Upper lobe of left lung (tissue), 6 donors: ENCODE results near the gene BRPF1. TPM values are rescaled to one million over a fixed set of nuclear protein-coding genes. Genes with fewer than 3 reads are reported as not detected.

Experiments used
- ATAC-seq, 2 donors: fragments of 200-7000 bp; cut with Tn5 transposase; one replicate each; pipeline ENCODE4 v1.9.1; 2022; ENCODE audit warnings: mild to moderate bottlenecking in 2 of 2, moderate library complexity in 2 of 2; ENCODE audit not compliant: low FRiP score in 2 of 2
- DNase-seq, 2 donors: peaks; one replicate each; pipeline ENCODE4 v3.0.0-alpha.2; 2019 to 2020
- H3K27ac ChIP-seq, 4 donors: fragments of 200-600 bp; sonication (generic); one replicate each; pipeline ENCODE4 v1.5.1; 2016 to 2019
- H3K27me3 ChIP-seq, 4 donors: fragments of 200-600 bp; sonication (generic); one replicate each; pipeline ENCODE4 v1.5.1; 2017 to 2019
- H3K36me3 ChIP-seq, 4 donors: fragments of 200-600 bp; sonication (generic); one replicate each; pipeline ENCODE4 v1.5.1; 2016 to 2019
- H3K4me1 ChIP-seq, 4 donors: fragments of 200-600 bp; sonication (generic); one replicate each; pipeline ENCODE4 v1.5.1; 2018 to 2019
- H3K4me3 ChIP-seq, 4 donors: fragments of 200-600 bp; sonication (generic); one replicate each; pipeline ENCODE4 v1.5.1; 2017 to 2019; ENCODE audit warnings: mild to moderate bottlenecking in 2 of 4, moderate library complexity in 1 of 4
- H3K9me3 ChIP-seq, 4 donors: fragments of 200-600 bp; sonication (generic); one replicate each; pipeline ENCODE4 v1.5.1; 2018 to 2019
- CTCF ChIP-seq, 6 experiments: fragments of 450-650 bp in 4 of 6; fragments of 200-600 bp in 2 of 6; sonication (generic) in 2 of 6; IDR thresholded peaks; one replicate each; pipeline ENCODE4 v1.5.1; 2016 to 2019; ENCODE audit warnings: antibody characterized with exemption in 6 of 6
- EP300 ChIP-seq, 4 donors: sonication (generic); formaldehyde crosslinking; IDR thresholded peaks; one replicate each; pipeline ENCODE4 v1.5.1; 2017; ENCODE audit warnings: antibody characterized with exemption in 4 of 4, control low read depth in 2 of 4
- POLR2A ChIP-seq, 4 donors: fragments of 450-650 bp; IDR thresholded peaks; one replicate each; pipeline ENCODE4 v1.5.1; 2016 to 2017; ENCODE audit warnings: antibody characterized with exemption in 4 of 4, mild to moderate bottlenecking in 2 of 4
- POLR2AphosphoS5 ChIP-seq, 2 donors: sonication (generic); formaldehyde crosslinking; IDR thresholded peaks; one replicate each; pipeline ENCODE4 v1.5.1; 2017; ENCODE audit warnings: antibody characterized with exemption in 2 of 2
- WGBS, 2 donors: methylation state at CpG; one replicate each; pipeline ENCODE4 v1.1.5; 2017 to 2018; 5-methylcytosine and 5-hydroxymethylcytosine counted together
- total RNA-seq, 6 donors: library from RNA; depleted of rRNA in 4 of 6; stranded (reverse); fragments of >200 nt in 4 of 6; gene quantifications; one replicate each; pipeline versions ENCODE4 v1.1.0 to v1.2.1, GENCODE V29; 2016 to 2021
- donor health status: DM: no; HTN: no; CAD: no; lungs with moderate emphysema.
- donor health status: DM: no; HTN: yes; CAD: no; lungs with severe emphysema.

Gene BRPF1
- total RNA-seq, 6 donors from 2014 or later = 18.8 to 44.0 (median 26.5) TPM

- no peak overlapping the region for H3K4me3 ChIP-seq
- no peaks in the 10 kb centered on the region for H3K27me3 ChIP-seq
- H3K4me1 ChIP-seq = peaks cover 0 to 5% (median 2%) of the 10 kb centered on the region in 4 donors
- H3K9me3 ChIP-seq = no peaks in the 10 kb centered on the region
- TF ChIP-seq CTCF (IDR thresholded peaks at IDR 0.05) (no peak), POLR2AphosphoS5 (IDR thresholded peaks at IDR 0.05) (no peak), POLR2A (IDR thresholded peaks at IDR 0.05) (no peak), EP300 (IDR thresholded peaks at IDR 0.05) (no peak)
- WGBS, 2 donors = 88 to 91% methylated on average over 1 of the region's 1 CpG
- H3K27ac ChIP-seq = no peak overlapping the region
- H3K36me3 ChIP-seq = no peaks in the 10 kb centered on the region
- DNase-seq = no peak
- no peak for ATAC-seq
Observed at GRCh38 chr3:9717563-9717962, 14.0 kb upstream of the BRPF1 start.

- H3K27me3 ChIP-seq = no peaks in the 10 kb centered on the region
- ATAC-seq = no peak
- DNase-seq = no peak
- 64 to 72% methylated on average over 4 of the region's 4 CpGs for WGBS, 2 donors
- H3K27ac ChIP-seq = no peak overlapping the region
- H3K4me1 ChIP-seq = peaks cover 0 to 5% (median 2%) of the 10 kb centered on the region in 4 donors
- no peaks in the 10 kb centered on the region for H3K9me3 ChIP-seq
- no peaks in the 10 kb centered on the region for H3K36me3 ChIP-seq
- H3K4me3 ChIP-seq = no peak overlapping the region
- no peak for TF ChIP-seq CTCF (IDR thresholded peaks at IDR 0.05)
Observed at GRCh38 chr3:9718118-9718517, 13.4 kb upstream of the BRPF1 start.

GRCh38 chr3:9721015-9721699, 10.4 kb upstream of the BRPF1 start:
- WGBS, 2 donors = 52 to 66% methylated on average over 7 of the region's 7 CpGs
- H3K27me3 ChIP-seq = no peaks in the 10 kb centered on the region
- no peaks in the 10 kb centered on the region for H3K9me3 ChIP-seq
- H3K4me1 ChIP-seq = peaks cover 0 to 1% (median 0%) of the 10 kb centered on the region in 4 donors
- ATAC-seq (no peak), DNase-seq (no peak)
- no peak overlapping the region for H3K4me3 ChIP-seq
- no peaks in the 10 kb centered on the region for H3K36me3 ChIP-seq
- no peak overlapping the region for H3K27ac ChIP-seq
- TF ChIP-seq CTCF (IDR thresholded peaks at IDR 0.05) = no peak
- no peak for TF ChIP-seq POLR2AphosphoS5 (IDR thresholded peaks at IDR 0.05)
- TF ChIP-seq EP300 (IDR thresholded peaks at IDR 0.05) = no peak
- no peak for TF ChIP-seq POLR2A (IDR thresholded peaks at IDR 0.05)

GRCh38 chr3:9721700-9722060, 9.9 kb upstream of the BRPF1 start:
- ATAC-seq (no peak), DNase-seq (no peak)
- Histone ChIP-seq H3K27ac (no peak overlapping the region), H3K4me3 (no peak overlapping the region), H3K36me3 (no peaks in the 10 kb centered on the region), H3K9me3 (no peaks in the 10 kb centered on the region), H3K4me1 (no peaks in the 10 kb centered on the region), H3K27me3 (no peaks in the 10 kb centered on the region)
- no peak for TF ChIP-seq CTCF (IDR thresholded peaks at IDR 0.05)
- no peak for TF ChIP-seq POLR2AphosphoS5 (IDR thresholded peaks at IDR 0.05)
- no peak for TF ChIP-seq EP300 (IDR thresholded peaks at IDR 0.05)
- TF ChIP-seq POLR2A (IDR thresholded peaks at IDR 0.05) = no peak
- WGBS, 2 donors = 81 to 86% methylated on average over 2 of the region's 2 CpGs
